Right lung (tissue), 5 donors: ENCODE measurements around the gene NFAM1. TPM values are rescaled to one million over a fixed set of nuclear protein-coding genes. Genes with fewer than 3 reads are reported as not detected.

Experiments used
- DNase-seq, 2 donors: peaks; one replicate each; pipeline ENCODE4 v3.0.0-alpha.2; 2013
- polyA plus RNA-seq, 5 donors: library from polyadenylated mRNA; unstranded; fragments of 120-200 nt; gene quantifications; one replicate each; pipeline versions ENCODE4 v1.2.1 to v1.2.3, GENCODE V29; 2013; ENCODE audit warnings: inconsistent platforms in 1 of 5, low replicate concordance in 1 of 5; ENCODE audit not compliant: insufficient read length in 5 of 5, insufficient read depth in 1 of 5

The NFAM1 gene
- polyA plus RNA-seq, 5 donors: 0.60 to 1.4 (median 1.2) TPM

DNA sequence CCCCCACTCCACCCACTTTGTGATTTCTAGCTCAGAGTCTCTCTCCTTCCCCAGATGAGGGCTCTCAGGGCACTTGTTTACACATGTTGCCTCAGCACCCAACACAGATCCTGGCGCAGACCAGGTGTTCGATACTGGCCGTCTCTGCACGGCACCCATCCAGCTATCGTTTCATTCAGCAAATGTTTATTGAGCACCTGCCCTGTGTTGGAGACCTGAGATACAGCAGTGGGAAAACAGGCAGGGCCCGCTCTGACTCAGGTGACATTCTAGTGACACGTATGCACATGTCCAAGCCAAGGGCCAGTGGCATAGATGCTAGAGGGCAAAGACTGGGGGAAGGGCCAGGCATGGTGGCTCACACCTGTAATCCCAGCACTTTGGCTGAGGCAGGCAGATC is 71.9 kb downstream of the NFAM1 start:
- DNase-seq: no peak

DNA sequence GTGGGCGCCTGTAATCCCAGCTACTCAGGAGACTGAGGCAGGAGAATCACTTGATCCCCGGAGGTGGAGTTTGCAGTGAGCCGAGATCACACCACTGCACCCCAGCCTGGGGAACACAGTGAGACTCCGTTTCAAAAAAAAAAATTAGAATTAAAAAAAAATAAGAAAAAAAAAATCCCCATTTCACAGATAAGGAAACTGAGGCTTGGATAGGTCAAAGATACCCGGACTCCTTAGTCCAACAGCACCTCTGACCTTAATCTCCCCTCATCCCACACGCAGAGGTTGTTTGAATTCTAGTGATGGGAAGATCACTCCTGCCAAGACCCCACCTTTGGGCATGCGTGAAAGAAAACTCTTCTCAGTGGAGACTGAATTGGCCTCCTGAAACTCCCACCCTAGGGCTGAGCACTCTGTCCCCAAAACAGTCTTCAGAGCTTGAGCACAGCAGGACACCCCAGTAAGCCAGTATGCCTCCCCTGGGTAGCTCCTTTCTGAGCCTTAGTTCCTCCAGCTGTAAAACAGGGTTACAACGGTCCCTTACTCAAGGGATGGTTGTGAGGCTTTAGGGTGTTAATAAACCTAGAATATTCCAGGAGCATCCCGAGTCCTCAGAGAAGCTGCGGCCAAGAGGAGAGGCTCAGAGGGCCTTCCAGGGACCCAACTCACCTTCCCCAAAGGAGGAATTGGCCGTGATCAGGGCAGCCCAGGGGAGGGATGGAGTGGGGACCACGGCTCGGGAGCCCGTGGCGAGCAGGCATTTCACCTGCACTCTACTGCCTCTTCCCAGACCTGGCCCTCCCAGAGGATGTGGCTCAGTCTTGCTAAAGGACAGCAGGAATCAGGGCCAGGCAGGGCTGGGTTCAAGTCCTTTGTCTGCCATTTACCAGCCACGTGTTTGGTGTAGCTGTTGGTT is 73.3 kb downstream of the NFAM1 start:
- no peak for DNase-seq

DNA sequence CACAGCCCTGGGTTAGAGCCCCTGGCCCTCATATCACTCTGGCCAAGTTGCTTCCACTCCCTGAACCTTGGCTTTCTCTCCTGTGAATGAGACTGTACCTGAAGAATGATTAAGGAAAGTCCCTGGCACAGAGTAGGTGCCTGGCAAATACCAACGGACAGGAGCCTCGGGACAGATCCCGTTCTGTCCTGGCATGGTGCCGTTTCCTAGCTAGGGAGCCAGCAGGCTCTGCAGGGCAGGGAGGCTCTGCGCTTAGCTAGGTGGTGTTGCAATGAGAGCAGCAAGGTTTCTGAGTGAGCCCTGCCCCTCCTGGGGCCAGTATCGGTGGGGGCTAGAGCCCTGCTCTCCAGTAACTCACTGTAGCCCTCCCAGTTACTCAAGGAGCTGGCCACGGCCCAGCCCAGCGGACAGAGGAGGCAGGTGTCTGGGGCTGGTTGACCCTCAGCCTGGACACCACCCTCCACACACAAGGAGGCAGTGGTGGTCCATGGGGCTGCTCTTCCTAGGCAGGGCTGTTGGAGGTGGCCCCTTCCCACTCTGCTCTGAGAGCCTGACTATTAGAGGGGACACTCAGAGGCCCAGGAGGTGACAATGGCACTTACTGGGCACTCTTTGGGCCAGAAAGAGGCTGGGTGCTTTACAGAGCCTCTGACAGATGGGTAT is 74.4 kb downstream of the NFAM1 start:
- DNase-seq: no peak

DNA sequence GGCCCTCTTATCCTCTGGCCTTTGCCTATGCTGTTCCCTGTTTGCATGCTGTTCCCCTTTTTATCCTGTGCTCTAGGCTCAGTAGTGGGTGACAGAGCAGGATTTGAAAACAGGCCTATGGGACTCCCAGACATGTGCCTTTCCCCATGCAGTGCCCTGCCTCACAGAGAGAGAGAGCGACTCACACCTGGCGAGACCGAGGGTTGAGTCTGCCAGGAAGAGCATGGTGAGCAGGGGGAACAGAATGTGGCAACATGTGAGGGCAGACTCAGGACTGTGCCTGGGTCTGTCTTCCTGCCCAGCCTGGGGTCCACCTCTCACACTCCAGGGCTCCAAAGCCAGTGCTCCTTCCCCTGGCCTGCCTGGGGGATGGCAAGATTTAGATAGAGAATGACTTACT is 75.0 kb downstream of the NFAM1 start:
- DNase-seq: no peak

DNA sequence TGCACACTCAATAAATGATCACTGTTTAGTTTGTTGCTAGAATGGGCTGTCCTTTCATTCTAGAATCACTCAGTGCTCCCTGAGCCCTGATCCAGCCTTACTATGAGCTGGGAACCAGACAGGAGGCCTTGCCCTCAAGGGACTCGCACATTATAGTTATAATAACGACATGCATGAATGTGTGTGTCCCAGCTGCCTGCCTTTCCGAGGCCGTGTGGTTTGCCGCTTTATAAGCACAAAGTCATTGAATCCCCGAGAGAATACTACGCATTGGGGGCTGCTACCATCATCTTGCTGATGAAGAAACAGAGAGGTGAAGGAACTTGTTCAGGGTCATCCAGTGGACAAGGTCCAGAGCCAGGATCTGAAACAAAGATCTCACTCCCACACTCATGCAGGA is 75.7 kb downstream of the NFAM1 start:
- no peak for DNase-seq

DNA sequence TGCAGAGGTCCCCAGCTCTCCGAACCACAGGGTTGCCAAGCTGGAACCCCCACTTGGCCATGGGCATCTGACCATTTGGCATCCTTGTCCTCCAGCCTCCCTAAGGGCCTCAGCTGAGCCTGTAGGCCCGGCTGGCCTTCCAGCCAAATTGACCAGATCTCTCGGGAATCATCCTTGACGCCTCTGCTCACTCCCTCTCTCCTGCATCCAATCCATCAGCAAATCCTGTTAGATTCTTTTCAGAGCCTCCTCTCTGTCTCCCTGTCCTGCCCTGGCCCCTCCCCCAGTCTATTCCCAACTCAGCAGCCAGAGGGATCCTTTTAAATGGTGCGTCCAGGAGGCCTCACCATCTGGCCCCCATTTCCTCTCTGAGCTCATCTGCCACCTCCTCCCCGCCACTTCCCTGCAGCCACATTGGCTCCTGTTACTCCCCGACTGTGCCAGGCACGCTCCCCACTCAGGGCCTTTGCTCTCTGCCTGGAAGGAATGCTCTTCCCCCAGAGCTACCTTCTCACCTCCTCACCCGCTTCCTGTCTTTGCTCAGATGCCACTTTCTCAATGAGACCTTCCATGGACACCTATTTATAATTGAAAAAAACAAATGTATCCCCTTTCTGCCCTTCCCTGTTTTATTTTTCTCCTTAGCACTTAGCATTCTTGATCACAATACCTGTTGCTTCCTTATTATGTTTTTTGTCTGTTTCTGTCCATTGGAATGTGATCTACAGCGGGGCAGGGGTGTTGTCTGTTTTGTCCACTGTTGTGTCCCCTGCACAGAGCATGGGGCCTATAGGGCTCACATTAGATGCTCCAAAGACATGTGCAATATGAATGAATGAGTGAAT is 78.1 kb downstream of the NFAM1 start:
- no peak for DNase-seq

DNA sequence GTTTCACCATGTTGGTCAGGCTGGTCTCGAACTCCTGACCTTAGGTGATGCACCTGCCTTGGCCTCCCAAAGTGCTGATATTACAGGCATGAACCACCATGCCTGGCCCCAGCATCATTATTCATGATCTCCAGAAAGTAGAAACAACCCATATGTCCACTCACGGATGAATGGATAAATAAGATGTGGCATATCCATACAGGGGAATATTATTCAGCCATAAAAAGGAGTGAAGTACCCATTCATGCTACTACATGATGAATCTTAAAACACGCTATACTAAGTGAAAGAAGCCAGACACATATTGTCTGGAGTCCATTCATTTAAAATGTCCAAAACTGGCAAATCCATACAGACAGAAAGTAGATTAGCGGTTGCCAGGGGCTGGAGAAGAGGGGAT is 81.8 kb downstream of the NFAM1 start:
- DNase-seq: no peak

DNA sequence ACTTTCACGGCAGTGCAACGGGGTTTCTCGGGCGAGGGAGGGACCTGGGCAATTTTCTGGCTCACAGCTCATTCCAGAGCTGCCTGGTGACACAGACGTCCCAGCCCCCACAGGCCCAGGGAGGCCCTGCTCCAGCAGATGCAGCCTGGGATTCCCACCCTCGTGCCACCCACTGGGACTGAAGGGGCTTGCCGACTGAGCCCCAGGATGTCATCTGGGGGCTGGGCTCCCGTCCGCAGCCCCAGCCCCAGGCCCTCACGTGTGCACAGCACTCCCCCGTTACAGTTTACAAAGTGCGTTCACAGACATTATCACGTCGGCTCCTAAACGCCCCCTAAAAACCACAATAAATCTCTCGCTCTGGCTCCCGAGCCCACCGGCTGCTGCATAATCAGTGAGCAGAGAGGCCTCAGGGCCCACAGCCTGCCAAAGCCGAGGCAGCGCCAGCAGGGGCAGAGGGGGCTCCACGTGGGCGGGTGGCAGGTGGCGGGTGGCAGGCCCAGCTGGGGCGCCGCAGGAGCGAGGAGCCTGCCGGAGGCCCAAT is 84.8 kb downstream of the NFAM1 start:
- no peak for DNase-seq

DNA sequence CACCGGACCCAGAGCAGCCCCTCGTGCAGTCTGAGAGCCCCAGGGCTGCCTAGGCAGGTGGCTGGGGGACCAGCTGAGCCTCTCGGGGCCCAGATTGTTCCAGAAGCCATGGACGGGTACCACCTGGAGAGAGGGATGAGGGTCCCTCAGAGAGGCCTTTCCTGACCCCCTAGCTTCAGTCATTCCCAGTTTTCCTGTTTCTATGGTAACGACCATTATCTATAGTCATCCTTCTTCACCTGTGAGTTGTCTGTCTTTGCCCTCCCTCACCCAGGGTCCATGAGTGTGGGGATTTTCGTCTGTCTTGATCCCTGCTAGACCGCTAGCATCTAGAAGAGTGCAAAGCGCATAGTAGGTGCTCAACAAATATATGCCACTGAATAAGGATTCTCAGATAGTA is 85.5 kb downstream of the NFAM1 start:
- DNase-seq: no peak

DNA sequence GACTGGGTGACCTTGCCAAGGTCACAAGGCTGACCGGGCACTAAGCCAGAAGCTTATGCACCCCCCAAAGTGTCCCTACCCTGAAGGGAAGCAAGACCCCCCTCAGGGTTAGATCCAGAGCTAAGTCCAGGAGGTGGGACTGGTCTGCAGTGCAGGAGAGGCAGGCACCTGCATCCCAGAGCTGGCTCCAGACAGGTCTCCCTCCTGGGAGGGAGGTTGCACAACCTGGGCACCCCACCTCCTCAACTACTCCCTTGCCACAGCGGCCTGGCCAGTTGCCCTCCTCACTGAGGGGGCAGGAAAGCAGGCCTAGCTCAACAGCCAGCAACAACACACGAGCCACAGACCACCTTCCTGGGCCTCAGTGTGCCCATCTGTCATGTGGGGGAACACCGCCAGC is 86.7 kb downstream of the NFAM1 start:
- DNase-seq: no peak

DNA sequence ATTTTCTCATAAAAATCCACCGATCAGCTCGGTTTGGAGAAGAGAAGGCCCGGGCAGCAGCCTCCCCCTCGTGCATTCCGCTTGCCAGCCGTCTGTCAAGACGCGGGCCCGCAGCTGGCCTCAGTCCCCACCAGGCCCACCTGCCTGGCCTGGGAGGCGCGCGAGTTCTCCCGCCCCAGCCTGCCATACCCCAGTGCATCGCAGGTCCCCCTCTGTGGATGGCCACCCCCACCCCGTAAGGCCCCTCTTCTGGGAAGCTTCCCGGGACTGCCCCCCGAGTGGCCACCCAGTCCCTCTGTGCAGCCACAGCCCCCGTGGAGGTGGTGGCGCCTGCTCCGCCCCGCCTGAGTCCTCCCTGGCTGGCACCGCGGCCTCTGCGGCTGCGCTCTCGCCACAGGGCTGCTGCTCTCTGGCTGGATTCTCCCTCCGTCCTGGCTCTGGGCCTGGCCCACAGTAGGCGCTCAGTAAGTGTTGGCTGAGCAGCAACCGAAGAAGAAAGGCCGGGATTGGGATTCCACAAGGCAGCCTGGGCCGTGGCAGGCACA is 87.8 kb downstream of the NFAM1 start:
- peak in 1 of 2 donors; percentile 45 for DNase-seq

DNA sequence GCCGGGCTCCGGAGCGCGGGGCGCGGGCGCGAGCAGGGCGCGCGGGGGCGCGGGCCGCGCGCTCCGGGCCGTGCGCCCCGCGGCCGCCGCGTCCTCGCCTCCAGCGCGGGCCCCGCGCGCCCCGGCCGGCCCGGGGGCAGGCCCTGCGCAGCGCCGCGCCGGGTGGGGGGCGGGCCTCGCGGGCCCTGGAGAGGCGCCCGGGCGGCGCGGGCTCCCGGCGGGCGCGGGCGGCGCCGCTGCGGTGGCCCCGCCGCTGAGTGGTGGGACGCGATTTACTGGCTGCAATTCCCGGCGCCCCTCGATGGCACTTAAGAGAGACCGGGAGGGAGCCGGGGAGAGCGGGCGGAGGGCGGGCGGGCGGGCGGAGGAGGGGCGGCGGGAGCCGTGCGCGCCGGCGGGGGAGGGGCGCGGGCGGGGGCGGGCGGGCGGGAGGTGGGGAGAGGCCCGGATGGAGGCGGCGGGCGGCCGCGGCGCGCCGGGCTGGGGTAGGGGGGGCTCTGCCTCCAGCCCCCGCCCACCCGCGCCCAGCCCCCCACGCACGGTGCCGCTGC is 88.6 kb downstream of the NFAM1 start:
- DNase-seq: no peak

DNA sequence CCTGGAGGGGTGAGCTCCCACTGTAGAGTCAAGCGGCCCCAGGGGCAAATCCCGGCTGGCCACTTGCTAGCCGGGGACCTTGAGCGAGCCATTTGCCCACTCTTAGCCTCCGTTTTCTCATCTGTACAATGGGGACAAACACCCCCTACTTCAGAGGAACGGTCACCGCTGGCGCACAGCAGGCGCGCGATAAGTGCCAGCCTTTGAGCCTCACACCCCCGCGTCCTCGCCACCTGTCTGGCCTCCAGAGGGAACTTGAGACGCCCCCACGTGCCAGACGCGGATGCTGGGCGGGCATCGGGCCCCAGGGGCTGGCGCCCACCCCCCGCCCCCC is 89.1 kb downstream of the NFAM1 start:
- no peak for DNase-seq

DNA sequence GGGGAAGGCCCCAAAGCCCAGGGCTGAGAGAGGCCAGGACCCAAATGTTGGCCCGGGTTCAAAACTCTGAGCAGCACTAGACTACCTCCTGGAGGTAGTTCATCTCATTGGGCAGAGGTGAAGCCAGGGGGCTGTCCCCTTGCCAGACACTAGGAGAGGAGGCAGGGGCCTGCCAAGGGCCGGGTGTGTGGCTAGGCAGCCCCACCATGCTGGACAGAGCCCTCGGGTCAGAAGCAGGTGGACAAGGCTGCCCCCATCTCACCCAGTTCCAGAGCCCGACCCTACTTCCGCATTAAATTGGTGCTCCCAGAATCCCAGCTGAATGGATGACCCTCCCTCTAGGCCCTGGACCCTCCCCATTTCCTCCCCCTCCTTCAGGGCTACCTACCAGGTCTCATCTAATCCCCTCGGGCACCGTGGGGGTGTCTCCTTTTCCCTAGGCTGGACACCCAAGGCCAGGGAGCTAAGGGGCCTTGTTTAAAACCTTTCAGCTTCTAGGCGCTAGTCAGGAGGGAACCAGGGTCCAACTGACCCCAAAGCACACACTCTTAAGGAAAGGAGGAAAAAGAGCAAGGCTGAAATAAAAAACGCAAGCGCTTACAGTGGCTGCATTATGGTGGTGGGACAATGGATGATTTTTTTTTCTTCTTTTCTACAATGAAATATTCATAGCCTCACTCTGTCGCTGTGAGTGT is 89.6 kb downstream of the NFAM1 start:
- no peak for DNase-seq

DNA sequence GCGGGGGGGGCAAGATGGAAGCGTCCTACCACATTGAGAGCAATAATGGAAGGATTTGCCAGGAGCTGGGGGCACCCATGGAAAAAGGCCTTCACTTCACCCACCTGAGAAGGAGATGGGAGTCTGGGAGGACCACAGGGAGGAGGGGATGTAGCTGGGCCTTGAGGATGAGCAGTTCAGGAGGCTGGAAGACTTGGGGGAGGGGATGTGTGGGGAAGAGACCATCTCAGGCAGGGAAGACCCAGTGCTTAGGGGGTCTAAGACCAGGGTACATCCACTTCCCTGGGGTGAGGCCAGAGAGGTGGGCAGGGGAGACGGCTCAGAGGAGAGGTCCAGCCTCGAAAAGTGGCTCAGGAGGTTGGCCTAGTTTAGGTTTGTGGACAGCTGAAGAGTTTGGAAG is 90.4 kb downstream of the NFAM1 start:
- no peak for DNase-seq

DNA sequence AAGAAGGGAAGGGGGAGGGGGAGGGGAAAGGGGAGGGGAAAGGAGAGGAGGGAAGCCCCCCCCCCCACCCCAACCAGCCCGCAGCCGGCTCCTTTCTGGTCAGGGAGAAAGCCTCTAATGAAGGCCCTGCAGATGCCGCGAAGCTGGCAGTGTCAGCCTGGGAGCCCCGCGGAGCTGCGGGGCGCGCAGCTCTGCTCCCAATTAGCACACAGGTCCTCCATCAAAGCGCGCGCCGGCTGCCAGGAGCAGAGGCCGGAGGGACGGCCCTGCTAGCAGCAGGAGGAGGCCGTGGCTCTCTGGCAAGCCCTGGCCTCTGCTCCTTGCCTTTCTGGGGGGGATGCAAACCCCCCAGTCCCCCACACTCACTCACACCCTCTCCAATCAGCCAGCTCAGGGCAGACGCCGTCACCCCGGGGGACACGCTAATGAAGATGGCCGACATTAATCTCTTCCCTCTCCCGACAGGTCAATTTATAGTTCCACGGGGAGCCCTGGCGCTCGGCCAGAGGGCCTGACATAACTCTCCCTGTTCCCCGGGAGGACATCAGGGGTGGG is 91.3 kb downstream of the NFAM1 start:
- DNase-seq: no peak

DNA sequence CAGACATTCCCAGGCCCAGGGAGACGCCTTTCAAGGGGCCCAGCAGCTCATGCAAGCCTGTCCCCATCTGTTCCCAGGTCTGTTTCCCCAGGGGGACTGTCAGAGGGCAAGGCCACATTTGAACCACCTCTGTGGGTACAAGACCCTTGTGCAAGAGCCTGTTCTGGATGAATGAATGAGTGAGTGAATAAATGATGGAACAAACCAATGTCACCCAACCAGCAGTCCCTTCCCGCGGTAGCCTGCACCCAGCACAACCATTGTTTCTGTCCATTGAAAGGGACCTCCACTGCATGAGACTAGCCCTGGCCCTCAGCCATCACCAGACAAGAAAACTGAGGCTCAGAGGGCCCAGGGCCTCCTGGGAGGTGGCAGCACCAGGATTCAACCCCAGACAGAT is 92.1 kb downstream of the NFAM1 start:
- no peak for DNase-seq

DNA sequence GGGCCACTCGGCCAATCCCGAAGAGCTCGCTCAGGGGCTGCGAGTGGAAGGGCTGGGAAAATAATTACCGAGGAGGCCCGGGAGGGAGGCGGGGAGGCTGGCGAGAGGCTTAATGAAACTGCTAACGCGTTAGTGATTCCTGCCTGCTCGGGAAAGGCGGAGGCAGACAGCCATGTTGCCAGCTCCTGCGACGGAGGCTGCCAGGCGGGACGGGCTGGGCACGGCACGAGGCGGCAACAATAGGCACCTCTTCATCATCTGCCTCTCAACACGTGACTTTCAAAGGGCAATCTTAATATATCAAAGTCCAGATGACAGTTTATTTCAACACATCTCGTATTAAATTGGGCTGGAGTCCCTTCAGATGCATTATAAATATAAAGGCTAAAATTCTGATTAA is 93.7 kb downstream of the NFAM1 start:
- no peak for DNase-seq

DNA sequence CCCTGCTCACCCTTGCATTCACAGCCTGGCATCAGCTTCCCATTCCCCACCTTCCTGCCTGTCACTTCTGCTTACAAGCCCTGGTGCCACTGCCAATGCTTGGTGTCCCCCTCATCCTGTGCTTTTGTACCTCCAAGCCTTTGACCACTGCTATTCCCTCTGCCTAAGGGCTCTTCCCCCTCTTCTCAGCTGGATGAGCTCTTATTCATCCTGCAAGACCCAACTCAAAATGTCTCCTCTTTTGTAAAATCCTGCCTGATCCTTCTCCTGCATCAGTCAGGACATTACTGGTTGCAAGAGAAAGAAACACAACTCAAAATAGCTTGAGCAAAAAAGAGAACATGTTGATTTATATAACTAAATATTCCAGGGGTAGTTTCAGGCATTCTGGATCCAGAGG is 94.8 kb downstream of the NFAM1 start:
- no peak for DNase-seq

DNA sequence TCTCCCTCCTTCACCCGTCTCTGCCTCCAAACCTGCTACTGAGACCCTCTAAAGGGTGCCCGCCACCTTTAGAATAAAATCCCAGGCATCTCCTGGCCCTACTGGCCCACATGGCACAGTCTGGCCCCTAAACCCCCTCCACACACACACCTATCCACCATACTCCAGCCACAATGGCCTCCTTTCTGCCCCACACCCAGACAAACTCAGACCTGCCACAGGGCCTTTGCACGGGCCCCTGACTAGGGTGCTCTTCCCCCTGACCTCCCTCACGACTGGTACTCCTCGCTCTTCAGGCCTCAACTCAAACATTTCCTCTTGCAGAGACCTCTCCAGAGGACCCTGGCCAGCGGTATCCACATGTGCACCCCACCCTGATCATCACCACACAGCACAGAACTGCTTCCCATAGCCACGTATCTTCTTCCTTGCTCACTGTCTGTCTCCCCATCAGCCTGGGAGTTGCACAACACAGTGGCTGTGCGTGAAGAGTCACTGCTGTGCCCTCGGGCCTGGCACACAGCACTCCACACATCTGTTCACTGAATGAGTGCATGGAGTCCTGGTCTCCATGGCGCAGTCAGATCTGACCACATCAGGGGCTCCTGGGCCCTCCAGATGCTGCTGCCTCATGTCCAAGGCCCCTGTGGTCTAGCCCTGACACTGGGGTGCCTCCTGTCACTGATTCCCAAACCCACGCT is 95.5 kb downstream of the NFAM1 start:
- DNase-seq: no peak
